K562 (cell line): Measurements from ENCODE around the gene BLCAP. TPM values are rescaled to one million over a fixed set of nuclear protein-coding genes. Genes with fewer than 3 reads are reported as not detected.

Experiments
- ATAC-seq: fragments of 200-7000 bp; cut with Tn5 transposase; 3 replicates; pipeline ENCODE4 v1.9.1; 2020; ENCODE audit warnings: moderate library complexity
- BruUV-seq: library from RNA; stranded (reverse); fragments of 400-500 nt; replicated peaks from 2 replicates; lab custom pipeline; 2021; lab: Mats Ljungman, UMichigan
- CTCF ChIA-PET: fragments of 300-600 bp; formaldehyde crosslinking; extraction: SDS; loops from one replicate; lab custom pipeline; 2021; ENCODE audit warnings: low intra/inter-chr PET ratio; lab: Yijun Ruan, JAX
- POLR2A ChIA-PET: fragments of 300-600, 350-650 bp; sonication (Branson Sonifier 250); formaldehyde crosslinking; extraction: SDS; loops from one replicate; lab custom pipeline; 2021; ENCODE audit warnings: antibody characterized with exemption, inconsistent platforms; lab: Yijun Ruan, JAX
- DNase-seq, 4 experiments: peaks; one replicate each; pipeline versions ENCODE4 v3.0.0 to v3.0.0-alpha.2; 2011 to 2018; ENCODE audit warnings: low spot score in 3 of 4, mixed read lengths in 3 of 4; ENCODE audit errors: extremely low read depth in 1 of 4
- FAIRE-seq: peaks from 2 replicates; lab custom pipeline; 2011; peaks lifted over from hg19 to GRCh38; lab: Jason Lieb, UNC
- H2AFZ ChIP-seq: 2 replicates; pipeline ENCODE4 v1.6.0; 2011; ENCODE audit warnings: low read depth, low read length, control low read depth, inconsistent platforms
- H3K27ac ChIP-seq: fragments of 200-600 bp; 3 replicates; pipeline ENCODE4 v1.8.0; 2011; ENCODE audit warnings: low read depth, mild to moderate bottlenecking, control low read depth, inconsistent platforms, low read length, moderate library complexity, mixed read lengths; ENCODE audit errors: extremely low read depth
- H3K27me3 ChIP-seq, 2 experiments: fragments of 300-600 bp in 1 of 2; 2 replicates in 1 of 2; 3 replicates in 1 of 2; pipeline versions ENCODE4 v1.6.0 to v1.8.0; 2011; ENCODE audit warnings: inconsistent platforms in 2 of 2, low read length in 2 of 2, mild to moderate bottlenecking in 1 of 2, mixed read lengths in 1 of 2, moderate library complexity in 1 of 2; ENCODE audit not compliant: control insufficient read depth in 2 of 2, insufficient read depth in 2 of 2
- H3K36me3 ChIP-seq: fragments of 300-600 bp; 3 replicates; pipeline ENCODE4 v1.8.0; 2011; ENCODE audit warnings: mild to moderate bottlenecking, low read length, inconsistent platforms; ENCODE audit not compliant: control insufficient read depth, insufficient read depth
- H3K4me1 ChIP-seq, 2 experiments: fragments of 200-600 bp in 1 of 2; replicated peaks in 1 of 2; 2 replicates in 1 of 2; 3 replicates in 1 of 2; pipeline versions ENCODE4 v1.5.1 to v1.8.0; 2011; ENCODE audit warnings: inconsistent platforms in 2 of 2, low read length in 2 of 2, mild to moderate bottlenecking in 1 of 2, mixed read lengths in 1 of 2, moderate library complexity in 1 of 2; ENCODE audit not compliant: control insufficient read depth in 2 of 2, insufficient read depth in 2 of 2
- H3K4me2 ChIP-seq: 2 replicates; pipeline ENCODE4 v1.6.1; 2011; ENCODE audit warnings: low read length, control low read depth, inconsistent platforms, mixed read lengths; ENCODE audit not compliant: insufficient read depth
- H3K4me3 ChIP-seq: fragments of 200-600 bp; sonication (generic), shearing (Covaris generic); 2 replicates; pipeline ENCODE4 v1.5.1; 2016; ENCODE audit warnings: control low read depth, inconsistent platforms
- H3K79me2 ChIP-seq: fragments of 200-600 bp; 3 replicates; pipeline ENCODE4 v1.8.0; 2011; ENCODE audit warnings: low read length, inconsistent platforms; ENCODE audit not compliant: control insufficient read depth, insufficient read depth
- H3K9ac ChIP-seq, 2 experiments: 2 replicates each; pipeline versions ENCODE4 v1.6.0 to v1.6.1; 2011; ENCODE audit warnings: low read depth in 2 of 2, low read length in 2 of 2, control low read depth in 1 of 2, inconsistent platforms in 1 of 2, mild to moderate bottlenecking in 1 of 2, mixed read lengths in 1 of 2; ENCODE audit not compliant: insufficient read depth in 1 of 2
- H3K9me1 ChIP-seq: one replicate; pipeline ENCODE4 v1.6.0; 2011; ENCODE audit warnings: inconsistent platforms, mild to moderate bottlenecking, low read length, moderate library complexity; ENCODE audit not compliant: control insufficient read depth, insufficient read depth
- H3K9me3 ChIP-seq: replicated peaks from 2 replicates; pipeline ENCODE4 v1.5.1; 2011; ENCODE audit warnings: low read depth, low read length, inconsistent platforms; ENCODE audit not compliant: control insufficient read depth, insufficient read depth
- H4K20me1 ChIP-seq: replicated peaks from 2 replicates; pipeline ENCODE4 v1.6.1; 2011; ENCODE audit warnings: low read length, inconsistent platforms, mixed read lengths; ENCODE audit not compliant: control insufficient read depth, insufficient read depth
- ARID2 ChIP-seq: fragments of 450-650 bp; IDR thresholded peaks from 2 replicates; pipeline ENCODE4 v1.6.1; 2017; ENCODE audit warnings: antibody characterized with exemption, mild to moderate bottlenecking
- EGR1 ChIP-seq: fragments of 450-650 bp; conservative IDR thresholded peaks from 2 replicates; pipeline ENCODE4 v1.6.1; 2017; ENCODE audit warnings: mild to moderate bottlenecking
- MEF2D ChIP-seq: conservative IDR thresholded peaks from 2 replicates; pipeline ENCODE4 v1.6.1; 2016; ENCODE audit warnings: low read depth, missing genetic modification characterization, missing compliant biosample characterization
- STAG1 ChIP-seq: sonication (generic); formaldehyde crosslinking; IDR thresholded peaks from 2 replicates; pipeline ENCODE4 v1.5.0; 2020; ENCODE audit warnings: missing genetic modification reagents, borderline replicate concordance
- ZNF217 ChIP-seq: sonication (generic); formaldehyde crosslinking; IDR thresholded peaks from 2 replicates; pipeline ENCODE4 v1.8.0; 2022; ENCODE audit warnings: mild to moderate bottlenecking, missing genetic modification reagents
- ZNF280A ChIP-seq: fragments of 450-650 bp; IDR thresholded peaks from 2 replicates; pipeline ENCODE4 v1.6.1; 2018; ENCODE audit warnings: mild to moderate bottlenecking, low read depth; ENCODE audit not compliant: partially characterized antibody
- ZNF407 ChIP-seq: fragments of 450-650 bp; IDR thresholded peaks from 2 replicates; pipeline ENCODE4 v1.6.1; 2016; ENCODE audit warnings: low read depth
- WGBS: fragments of 100-300 bp; shearing (Covaris generic); methylation state at CpG from one replicate; pipeline ENCODE4 v1.1.6; 2016; ENCODE audit warnings: low coverage, mixed read lengths; ENCODE audit not compliant: insufficient coverage; ENCODE audit errors: missing lambda C conversion rate; 5-methylcytosine and 5-hydroxymethylcytosine counted together
- in situ Hi-C: fragments of 300-500 bp; cut with MboI; formaldehyde crosslinking; loops from 4 replicates; pipeline ENCODE4 v1.15.0; 2018; ENCODE audit warnings: inconsistent platforms, mixed read lengths
- intact Hi-C: fragments of 100-400 bp; cut with micrococcal nuclease; formaldehyde crosslinking; loops from 2 replicates; pipeline ENCODE4 v1.14.2; 2022
- polyA plus RNA-seq, 8 experiments: library from polyadenylated mRNA; depleted of rRNA in 4 of 8; stranded (reverse) in 5 of 8; unstranded in 3 of 8; fragments of >200 nt; fragmentation: Nextera tagmentation in 2 of 8; fragmentation: Illumina TruSeq in 1 of 8; extraction: Ambion mirVana in 2 of 8; extraction: Trizol in 1 of 8; gene quantifications; 2 replicates each; pipeline versions ENCODE4 v1.2.1 to v1.2.3, GENCODE V29; 2011 to 2014; ENCODE audit warnings: inconsistent platforms in 1 of 8, missing spikeins in 1 of 8
- total RNA-seq, 7 experiments: library from RNA; depleted of rRNA in 6 of 7; stranded (reverse); fragments of >200 nt in 6 of 7; fragmentation: Illumina TruSeq in 2 of 7; extraction: Trizol in 2 of 7; gene quantifications; 2 replicates each; pipeline versions ENCODE4 v1.2.1 to v1.2.3, GENCODE V29; 2011 to 2021; ENCODE audit warnings: low replicate concordance in 1 of 7

BLCAP gene
- total and polyA plus RNA-seq, 9 of the 15 experiments (the other 6 are each of a cell fraction or from before 2014, with no cell fraction given): 16.9 to 41.5 (median 27.6) TPM

GRCh38 chr20:37534401-37535157 is 6.9 kb upstream of the BLCAP start:
- Histone ChIP-seq H3K4me3 (no peak overlapping the region), H3K9ac (no peak overlapping the region), H2AFZ (peak overlapping the region; percentile 27; the same call in 1 of the 2 replicates), H3K4me2 (no peak overlapping the region), H3K27ac (no peak overlapping the region), H3K79me2 (no peaks in the 10 kb centered on the region), H3K4me1 (peaks cover 0 to 2% of the 10 kb centered on the region in 2 experiments; a peak in 1 of 5 replicates), H4K20me1 (no peaks in the 10 kb centered on the region), H3K9me3 (no peaks in the 10 kb centered on the region), H3K9me1 (no peaks in the 10 kb centered on the region), H3K27me3 (no peaks in the 10 kb centered on the region; a peak in 1 of 5 replicates), H3K36me3 (no peaks in the 10 kb centered on the region)
- POLR2A ChIA-PET: interaction anchor here (0.6 to 1.0 kb wide), 4 partner anchors 34 to 264 kb away, joined by 3 to 4 read pairs (median 3); no protein-coding TSS in a partner anchor
- no TSS peak for BruUV-seq
- in situ Hi-C loops (loop anchor here (5.0 to 10.0 kb wide), 2 partner anchors 280 to 337 kb away; no protein-coding TSS in a partner anchor), intact Hi-C loops (loop anchor here (1.0 to 5.0 kb wide), 3 partner anchors 267 to 339 kb away; no protein-coding TSS in a partner anchor)
- ATAC-seq (peak; percentile 89), DNase-seq (peak; percentile 47 to 79 (median 50)), FAIRE-seq (peak; percentile 83)
- CTCF ChIA-PET: interaction anchor here (0.6 to 2.7 kb wide), 6 partner anchors 252 to 342 kb away, joined by 4 to 19 read pairs (median 12); no protein-coding TSS in a partner anchor
- WGBS: 22% methylated on average over 6 of the region's 6 CpGs
- TF ChIP-seq EGR1: no peak
- peak; percentile 91 for TF ChIP-seq MEF2D
- TF ChIP-seq STAG1 (CRISPR knock-in tag): peak; percentile 46; the same call in 1 of the 2 replicates
- TF ChIP-seq ZNF407: no peak
- no peak for TF ChIP-seq ZNF280A
- no peak for TF ChIP-seq ZNF217 (CRISPR knock-in tag)
- peak; percentile 50; the same call in 1 of the 2 replicates for TF ChIP-seq ARID2
